HL-60 (cell line): Measurements from ENCODE around the gene ARTN.

ENCODE experiments used
- DNase-seq, 2 experiments: peaks; one replicate each; pipeline ENCODE4 v3.0.0-alpha.2; 2010 to 2020; ENCODE audit warnings: low read depth in 1 of 2, low spot score in 1 of 2
- H3K27ac ChIP-seq: fragments of 250-450 bp; sonication (Bioruptor Pico); replicated peaks from 2 replicates; pipeline ENCODE4 v1.5.1; 2020; ENCODE audit warnings: mild to moderate bottlenecking, moderate library complexity
- H3K27me3 ChIP-seq: fragments of 250-450 bp; sonication (Bioruptor Pico); 2 replicates; pipeline ENCODE4 v1.5.1; 2021; ENCODE audit warnings: mild to moderate bottlenecking, moderate library complexity; ENCODE audit not compliant: insufficient read depth, poor library complexity, severe bottlenecking
- H3K4me3 ChIP-seq: replicated peaks from 2 replicates; pipeline ENCODE4 v1.5.1; 2011; ENCODE audit warnings: mild to moderate bottlenecking, control low read depth, low read length; ENCODE audit not compliant: insufficient read depth
- GABPA ChIP-seq: IDR thresholded peaks from 2 replicates; pipeline ENCODE4 v1.6.1; 2012; ENCODE audit warnings: low read depth
- POLR2AphosphoS5 ChIP-seq: IDR thresholded peaks from 2 replicates; pipeline ENCODE4 v1.6.1; 2012; ENCODE audit warnings: low read depth
- REST ChIP-seq: IDR thresholded peaks from 2 replicates; pipeline ENCODE4 v1.6.1; 2012; ENCODE audit warnings: low read depth; ENCODE audit not compliant: insufficient replicate concordance
- SPI1 ChIP-seq: IDR thresholded peaks from 2 replicates; pipeline ENCODE4 v1.6.1; 2012; ENCODE audit warnings: low read depth, mild to moderate bottlenecking, borderline replicate concordance
- TF ChIP-seq, protein P1 (sequence below): IDR thresholded peaks from one replicate; pipeline ENCODE4 v1.5.1; 2011; ENCODE audit warnings: low read length, control low read depth, inconsistent platforms; ENCODE audit not compliant: insufficient read depth

The ARTN gene

DNA sequence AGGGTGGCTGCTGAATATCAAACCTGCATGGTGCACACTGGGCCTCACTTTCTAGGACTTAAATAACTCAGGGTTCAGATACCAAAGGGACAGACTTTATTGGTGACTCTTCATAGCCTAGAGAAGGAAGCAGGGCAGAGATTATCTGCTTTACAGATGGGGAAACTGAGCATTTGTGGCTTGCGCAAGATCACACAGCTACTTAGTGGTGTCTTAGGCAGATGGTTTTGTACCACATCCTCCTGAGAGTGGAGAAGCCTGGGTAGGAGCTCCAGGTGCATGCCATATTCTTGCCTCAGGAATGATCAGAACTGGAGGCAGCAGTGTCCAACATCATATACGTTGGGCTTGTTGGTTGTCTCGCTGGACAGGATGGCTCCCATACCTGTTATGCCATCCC, 29.4 kb downstream of the ARTN start:
- TF ChIP-seq GABPA (no peak), POLR2AphosphoS5 (no peak), REST (no peak), SPI1 (no peak)
- TF ChIP-seq, protein P1, sequence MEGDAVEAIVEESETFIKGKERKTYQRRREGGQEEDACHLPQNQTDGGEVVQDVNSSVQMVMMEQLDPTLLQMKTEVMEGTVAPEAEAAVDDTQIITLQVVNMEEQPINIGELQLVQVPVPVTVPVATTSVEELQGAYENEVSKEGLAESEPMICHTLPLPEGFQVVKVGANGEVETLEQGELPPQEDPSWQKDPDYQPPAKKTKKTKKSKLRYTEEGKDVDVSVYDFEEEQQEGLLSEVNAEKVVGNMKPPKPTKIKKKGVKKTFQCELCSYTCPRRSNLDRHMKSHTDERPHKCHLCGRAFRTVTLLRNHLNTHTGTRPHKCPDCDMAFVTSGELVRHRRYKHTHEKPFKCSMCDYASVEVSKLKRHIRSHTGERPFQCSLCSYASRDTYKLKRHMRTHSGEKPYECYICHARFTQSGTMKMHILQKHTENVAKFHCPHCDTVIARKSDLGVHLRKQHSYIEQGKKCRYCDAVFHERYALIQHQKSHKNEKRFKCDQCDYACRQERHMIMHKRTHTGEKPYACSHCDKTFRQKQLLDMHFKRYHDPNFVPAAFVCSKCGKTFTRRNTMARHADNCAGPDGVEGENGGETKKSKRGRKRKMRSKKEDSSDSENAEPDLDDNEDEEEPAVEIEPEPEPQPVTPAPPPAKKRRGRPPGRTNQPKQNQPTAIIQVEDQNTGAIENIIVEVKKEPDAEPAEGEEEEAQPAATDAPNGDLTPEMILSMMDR: no peak
- H3K27ac ChIP-seq: peak overlapping the region; percentile 80
- no peaks in the 10 kb centered on the region for H3K27me3 ChIP-seq
- peak; percentile 69 to 79 for DNase-seq
- H3K4me3 ChIP-seq: no peak overlapping the region

- H3K4me3 ChIP-seq: no peak overlapping the region
- H3K27me3 ChIP-seq: no peaks in the 10 kb centered on the region
- TF ChIP-seq GABPA: no peak
- no peak for TF ChIP-seq POLR2AphosphoS5
- TF ChIP-seq, protein P1: no peak
- no peak for TF ChIP-seq SPI1
- TF ChIP-seq REST: no peak
- H3K27ac ChIP-seq: peak overlapping the region; percentile 80
- no peak for DNase-seq
Measured at GRCh38 chr1:43963890-43964289, 30.3 kb downstream of the ARTN start.

GRCh38 chr1:43965316-43965715, 31.7 kb downstream of the ARTN start:
- DNase-seq: no peak
- TF ChIP-seq REST (no peak), SPI1 (no peak), POLR2AphosphoS5 (no peak), GABPA (no peak)
- TF ChIP-seq, protein P1: no peak
- H3K27ac ChIP-seq: no peak overlapping the region
- H3K27me3 ChIP-seq: no peaks in the 10 kb centered on the region
- no peak overlapping the region for H3K4me3 ChIP-seq
